Ishikawa (cell line): Measurements from ENCODE around the gene DNAL4.

ENCODE experiments used
- CEBPB ChIP-seq: IDR thresholded peaks from 2 replicates; pipeline ENCODE4 v1.6.1; 2012
- CREB1 ChIP-seq: IDR thresholded peaks from 2 replicates; pipeline ENCODE4 v1.6.1; 2012; ENCODE audit warnings: low read depth
- EGR1 ChIP-seq: IDR thresholded peaks from 2 replicates; pipeline ENCODE4 v1.6.1; 2012
- EP300 ChIP-seq: IDR thresholded peaks from 2 replicates; pipeline ENCODE4 v1.6.1; 2012; ENCODE audit warnings: borderline replicate concordance
- FOXM1 ChIP-seq: IDR thresholded peaks from 2 replicates; pipeline ENCODE4 v1.6.1; 2012; ENCODE audit warnings: low read depth, borderline replicate concordance
- NFIC ChIP-seq: IDR thresholded peaks from 2 replicates; pipeline ENCODE4 v1.6.1; 2012
- RAD21 ChIP-seq: IDR thresholded peaks from 2 replicates; pipeline ENCODE4 v1.6.1; 2012; ENCODE audit warnings: low read depth
- TAF1 ChIP-seq: IDR thresholded peaks from 2 replicates; pipeline ENCODE4 v1.6.1; 2012; ENCODE audit warnings: low read depth, mild to moderate bottlenecking
- TCF12 ChIP-seq: IDR thresholded peaks from 2 replicates; pipeline ENCODE4 v1.6.1; 2012; ENCODE audit warnings: low read depth
- TEAD4 ChIP-seq: IDR thresholded peaks from 2 replicates; pipeline ENCODE4 v1.6.1; 2012
- YY1 ChIP-seq: IDR thresholded peaks from 2 replicates; pipeline ENCODE4 v1.6.1; 2012; ENCODE audit warnings: low read depth
- ZBTB7A ChIP-seq: IDR thresholded peaks from 2 replicates; pipeline ENCODE4 v1.6.1; 2012; ENCODE audit warnings: low read depth
- TF ChIP-seq, protein P1 (sequence below): IDR thresholded peaks from 2 replicates; pipeline ENCODE4 v1.6.1; 2012
- TF ChIP-seq, protein P2 (sequence below): IDR thresholded peaks from 2 replicates; pipeline ENCODE4 v1.6.1; 2012; ENCODE audit warnings: low read depth, mild to moderate bottlenecking
- TF ChIP-seq, protein P3 (sequence below): IDR thresholded peaks from 2 replicates; pipeline ENCODE4 v1.6.1; 2012

DNAL4 gene

DNA sequence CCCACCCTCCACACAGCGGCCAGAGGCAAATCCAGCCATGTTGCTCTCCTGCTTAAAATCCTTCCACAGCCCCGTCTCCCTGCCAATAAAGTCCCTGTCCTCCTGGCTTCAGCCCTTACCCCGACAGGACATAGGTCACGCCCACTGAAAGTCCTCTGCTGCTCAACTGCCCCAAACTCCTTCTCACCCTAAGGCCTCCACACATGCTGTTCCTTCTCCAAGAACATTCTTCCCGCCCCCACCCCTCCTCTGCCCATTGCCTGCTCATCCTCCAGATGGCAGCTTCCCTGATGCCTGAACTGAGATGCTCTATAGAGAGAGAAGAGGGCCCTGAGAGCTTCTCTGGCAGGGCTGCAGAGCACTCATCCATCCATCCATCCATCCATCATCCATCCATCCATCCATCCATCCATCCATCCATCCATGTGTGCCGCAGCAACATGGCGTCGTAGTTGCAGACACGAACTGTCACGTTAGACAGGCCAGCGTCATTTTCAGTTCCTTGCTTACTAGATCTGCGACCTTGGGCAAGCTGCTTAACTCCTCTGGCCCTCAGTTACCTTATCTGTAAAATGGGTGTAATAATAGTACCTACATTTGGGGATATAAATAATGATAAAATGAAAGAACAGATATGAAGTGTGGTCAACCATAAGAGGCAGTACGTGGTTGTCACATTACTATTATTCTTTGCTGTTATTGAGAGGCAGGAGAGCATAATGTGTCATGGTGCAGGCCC lies 40.4 kb upstream of the DNAL4 start:
- TF ChIP-seq TAF1 (no peak), CREB1 (no peak), ZBTB7A (no peak), NFIC (no peak), TCF12 (no peak), RAD21 (no peak), TEAD4 (no peak), YY1 (no peak), FOXM1 (no peak), EP300 (no peak)
- TF ChIP-seq, protein P1, sequence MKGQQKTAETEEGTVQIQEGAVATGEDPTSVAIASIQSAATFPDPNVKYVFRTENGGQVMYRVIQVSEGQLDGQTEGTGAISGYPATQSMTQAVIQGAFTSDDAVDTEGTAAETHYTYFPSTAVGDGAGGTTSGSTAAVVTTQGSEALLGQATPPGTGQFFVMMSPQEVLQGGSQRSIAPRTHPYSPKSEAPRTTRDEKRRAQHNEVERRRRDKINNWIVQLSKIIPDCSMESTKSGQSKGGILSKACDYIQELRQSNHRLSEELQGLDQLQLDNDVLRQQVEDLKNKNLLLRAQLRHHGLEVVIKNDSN: no peak

DNA sequence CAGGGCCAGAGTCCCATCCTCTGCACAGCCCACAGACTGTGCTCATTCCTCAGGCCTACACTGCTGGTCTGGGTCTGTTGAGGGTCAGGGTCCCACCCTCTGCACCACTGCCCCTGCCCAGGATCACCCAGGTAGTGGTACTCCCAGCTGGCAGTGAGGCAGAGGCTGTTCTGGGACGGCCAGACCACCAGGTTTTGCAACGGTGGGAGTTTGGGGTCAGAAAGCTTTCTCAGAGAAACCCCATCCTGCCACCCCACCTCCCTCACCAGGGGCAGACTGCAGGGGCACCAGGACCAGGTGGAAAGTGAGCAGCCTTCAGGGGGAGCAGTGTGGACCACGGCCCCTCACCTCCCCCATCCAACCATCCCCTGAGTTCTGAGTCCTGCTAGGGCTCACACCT lies 39.1 kb upstream of the DNAL4 start:
- TF ChIP-seq TEAD4: no peak
- TF ChIP-seq NFIC: no peak
- TF ChIP-seq FOXM1: no peak
- TF ChIP-seq TAF1: no peak
- no peak for TF ChIP-seq EP300
- no peak for TF ChIP-seq ZBTB7A
- TF ChIP-seq, protein P2, sequence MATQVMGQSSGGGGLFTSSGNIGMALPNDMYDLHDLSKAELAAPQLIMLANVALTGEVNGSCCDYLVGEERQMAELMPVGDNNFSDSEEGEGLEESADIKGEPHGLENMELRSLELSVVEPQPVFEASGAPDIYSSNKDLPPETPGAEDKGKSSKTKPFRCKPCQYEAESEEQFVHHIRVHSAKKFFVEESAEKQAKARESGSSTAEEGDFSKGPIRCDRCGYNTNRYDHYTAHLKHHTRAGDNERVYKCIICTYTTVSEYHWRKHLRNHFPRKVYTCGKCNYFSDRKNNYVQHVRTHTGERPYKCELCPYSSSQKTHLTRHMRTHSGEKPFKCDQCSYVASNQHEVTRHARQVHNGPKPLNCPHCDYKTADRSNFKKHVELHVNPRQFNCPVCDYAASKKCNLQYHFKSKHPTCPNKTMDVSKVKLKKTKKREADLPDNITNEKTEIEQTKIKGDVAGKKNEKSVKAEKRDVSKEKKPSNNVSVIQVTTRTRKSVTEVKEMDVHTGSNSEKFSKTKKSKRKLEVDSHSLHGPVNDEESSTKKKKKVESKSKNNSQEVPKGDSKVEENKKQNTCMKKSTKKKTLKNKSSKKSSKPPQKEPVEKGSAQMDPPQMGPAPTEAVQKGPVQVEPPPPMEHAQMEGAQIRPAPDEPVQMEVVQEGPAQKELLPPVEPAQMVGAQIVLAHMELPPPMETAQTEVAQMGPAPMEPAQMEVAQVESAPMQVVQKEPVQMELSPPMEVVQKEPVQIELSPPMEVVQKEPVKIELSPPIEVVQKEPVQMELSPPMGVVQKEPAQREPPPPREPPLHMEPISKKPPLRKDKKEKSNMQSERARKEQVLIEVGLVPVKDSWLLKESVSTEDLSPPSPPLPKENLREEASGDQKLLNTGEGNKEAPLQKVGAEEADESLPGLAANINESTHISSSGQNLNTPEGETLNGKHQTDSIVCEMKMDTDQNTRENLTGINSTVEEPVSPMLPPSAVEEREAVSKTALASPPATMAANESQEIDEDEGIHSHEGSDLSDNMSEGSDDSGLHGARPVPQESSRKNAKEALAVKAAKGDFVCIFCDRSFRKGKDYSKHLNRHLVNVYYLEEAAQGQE: no peak
- TF ChIP-seq, protein P1: no peak
- TF ChIP-seq EGR1: no peak
- TF ChIP-seq RAD21: no peak
- no peak for TF ChIP-seq CEBPB

DNA sequence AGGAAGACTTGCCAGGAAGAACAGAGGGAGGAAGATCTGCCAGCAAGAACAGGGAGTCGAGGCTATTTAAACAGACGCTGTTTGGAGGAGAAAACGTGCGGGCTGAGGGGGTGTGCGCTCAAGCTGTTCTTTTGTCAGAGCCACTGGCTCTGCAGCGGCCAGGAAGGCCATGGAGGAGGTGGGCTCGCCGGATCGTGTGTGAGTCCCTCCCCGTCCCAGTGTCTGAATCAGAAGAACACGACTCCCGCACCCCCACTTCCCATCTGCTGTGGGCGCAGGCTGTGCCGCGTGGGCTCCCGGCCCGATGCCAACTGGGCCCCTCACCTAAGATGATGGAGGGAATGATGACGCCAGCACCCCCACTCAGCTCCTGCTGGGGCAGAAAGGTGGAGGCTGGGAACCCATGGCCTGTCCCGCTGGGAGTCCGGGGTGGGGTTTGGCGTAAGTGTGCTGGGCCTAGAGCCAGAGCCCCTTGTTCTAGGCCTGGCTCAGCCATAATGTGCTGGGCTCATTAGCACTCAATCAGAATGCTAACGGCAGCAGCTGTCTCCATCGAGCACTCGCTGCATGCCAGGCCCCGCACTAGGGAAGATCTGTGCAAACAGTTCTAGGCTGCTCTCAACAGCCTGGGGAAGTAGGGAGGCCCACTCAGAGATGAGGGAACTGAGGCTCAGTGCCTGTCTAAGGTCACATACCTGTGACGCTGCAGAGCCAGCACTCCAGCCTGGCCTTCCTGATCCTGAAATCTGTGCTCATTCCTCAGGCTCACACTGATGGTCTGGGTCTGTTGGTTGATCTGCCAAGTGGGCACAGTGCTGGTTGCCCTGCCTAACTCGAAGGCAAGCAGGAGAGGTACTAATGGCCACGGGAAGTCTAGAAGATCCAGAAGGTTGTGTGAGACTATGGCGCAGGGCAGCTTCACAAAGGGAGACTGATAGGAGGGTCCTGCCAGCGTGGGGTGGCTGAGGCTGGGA lies 38.3 kb upstream of the DNAL4 start:
- TF ChIP-seq RAD21 (no peak), TEAD4 (no peak), EP300 (no peak), NFIC (no peak)
- TF ChIP-seq, protein P1: no peak
- TF ChIP-seq, protein P2: no peak

DNA sequence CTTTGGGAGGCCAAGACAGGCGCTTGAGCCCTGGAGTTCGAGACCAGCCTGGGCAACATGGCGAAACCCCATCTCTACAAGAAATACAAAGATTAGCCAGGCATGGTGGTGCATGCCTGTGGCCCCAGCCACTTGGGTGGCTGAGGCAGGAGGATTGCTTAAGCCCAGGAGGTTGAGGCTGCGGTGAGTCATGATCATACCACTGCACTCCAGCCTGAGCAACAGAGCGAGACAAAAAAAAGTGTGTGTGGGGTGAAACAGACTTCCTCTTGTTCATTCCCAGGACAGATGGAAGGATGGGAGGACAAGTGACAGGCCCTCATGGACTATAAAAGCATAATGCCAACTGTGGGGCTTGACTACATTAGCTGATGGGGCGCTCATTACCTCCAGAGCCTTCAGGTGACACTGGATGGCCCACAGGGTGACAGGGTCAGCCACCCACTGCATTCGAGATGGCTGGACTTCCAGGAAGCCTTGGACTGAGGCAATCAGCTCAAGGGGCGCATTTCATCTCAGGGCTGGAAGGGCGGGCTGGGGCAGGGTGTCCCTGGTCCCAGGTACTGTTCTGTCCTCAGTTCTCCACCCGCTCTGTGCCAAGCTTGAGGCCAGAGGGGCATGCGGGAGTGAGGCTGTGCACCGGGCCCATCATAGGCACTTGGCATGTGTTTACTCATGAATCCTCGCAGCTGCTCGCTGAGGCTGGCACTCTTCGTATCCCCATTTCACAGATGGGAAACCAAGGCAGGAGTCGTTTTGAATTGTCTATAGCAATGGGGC lies 37.4 kb upstream of the DNAL4 start:
- TF ChIP-seq FOXM1: no peak
- no peak for TF ChIP-seq CREB1
- TF ChIP-seq, protein P3, sequence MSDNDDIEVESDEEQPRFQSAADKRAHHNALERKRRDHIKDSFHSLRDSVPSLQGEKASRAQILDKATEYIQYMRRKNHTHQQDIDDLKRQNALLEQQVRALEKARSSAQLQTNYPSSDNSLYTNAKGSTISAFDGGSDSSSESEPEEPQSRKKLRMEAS: no peak
- no peak for TF ChIP-seq RAD21
- no peak for TF ChIP-seq EP300
- TF ChIP-seq, protein P2: no peak
- TF ChIP-seq CEBPB: peak; percentile 16; the same call in 1 of the 2 replicates
